ENCODE results near the gene ALDOA. TPM values are rescaled to one million over a fixed set of nuclear protein-coding genes. Genes with fewer than 3 reads are reported as not detected.

Gene ALDOA
- total and polyA plus RNA-seq, 9 of the 15 experiments (the other 6 are each of a cell fraction or from before 2014, with no cell fraction given) = 311 to 2,224 (median 1,293) TPM

DNA sequence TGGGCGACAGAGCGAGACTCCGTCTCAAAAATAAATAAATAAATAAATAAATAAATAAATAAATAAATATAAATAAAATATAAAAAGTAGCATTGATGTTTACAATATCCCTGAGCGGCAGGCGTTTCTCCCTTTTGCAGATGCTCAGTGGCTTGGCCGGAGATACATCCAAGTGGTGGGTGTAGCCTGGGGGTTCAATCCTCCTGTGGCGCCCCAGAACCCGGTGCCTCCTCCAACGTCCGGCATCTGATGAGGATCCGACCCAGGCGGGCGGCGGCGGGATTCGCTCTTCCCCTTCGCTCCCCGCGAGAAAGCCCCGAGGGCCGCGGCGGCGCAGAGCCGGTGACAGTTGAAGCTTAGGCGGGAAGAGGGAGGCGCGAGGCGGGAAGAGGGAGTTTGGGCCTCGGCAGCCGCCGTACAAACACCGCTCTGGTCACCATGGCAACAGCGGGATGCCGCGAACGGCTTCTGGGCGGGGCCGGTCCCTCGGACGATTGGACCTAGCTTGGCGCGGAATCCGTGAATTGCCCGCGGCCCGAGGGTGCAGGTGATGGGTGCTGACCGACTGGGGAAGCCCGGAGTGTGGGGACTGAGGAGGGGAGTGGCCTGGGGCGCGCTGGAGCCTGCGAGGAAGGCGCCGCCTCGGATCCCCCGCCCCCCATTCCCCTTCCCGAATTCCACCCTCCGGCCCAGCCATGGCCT is 12.7 kb upstream of the ALDOA start (continued):
- TF ChIP-seq, protein P1, sequence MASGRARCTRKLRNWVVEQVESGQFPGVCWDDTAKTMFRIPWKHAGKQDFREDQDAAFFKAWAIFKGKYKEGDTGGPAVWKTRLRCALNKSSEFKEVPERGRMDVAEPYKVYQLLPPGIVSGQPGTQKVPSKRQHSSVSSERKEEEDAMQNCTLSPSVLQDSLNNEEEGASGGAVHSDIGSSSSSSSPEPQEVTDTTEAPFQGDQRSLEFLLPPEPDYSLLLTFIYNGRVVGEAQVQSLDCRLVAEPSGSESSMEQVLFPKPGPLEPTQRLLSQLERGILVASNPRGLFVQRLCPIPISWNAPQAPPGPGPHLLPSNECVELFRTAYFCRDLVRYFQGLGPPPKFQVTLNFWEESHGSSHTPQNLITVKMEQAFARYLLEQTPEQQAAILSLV (tag; IDR thresholded peaks at IDR 0.05) = no peak
- TF ChIP-seq NFIX (CRISPR knock-in tag; IDR thresholded peaks at IDR 0.05; ENCODE audit: low read depth) (no peak), ZNF121 (CRISPR knock-in tag; conservative IDR thresholded peaks at IDR 0.05) (no peak), FOXK1 (CRISPR knock-in tag; IDR thresholded peaks at IDR 0.05; ENCODE audit: borderline replicate concordance) (no peak), ZBTB17 (CRISPR knock-in tag; IDR thresholded peaks at IDR 0.05) (0 out of 2 replicates have a peak, but pooled peaks have one; percentile 37), NBN (IDR thresholded peaks at IDR 0.05; ENCODE audit: low read depth) (peak; percentile 53; the same call in 1 of the 2 replicates), TBP (optimal IDR thresholded peaks at IDR 0.05; ENCODE audit: low read depth, low read length) (peak; percentile 46), KAT8 (IDR thresholded peaks at IDR 0.05; ENCODE audit: low read depth) (no peak), IRF2 (CRISPR knock-in tag; IDR thresholded peaks at IDR 0.05) (no peak), TOE1 (IDR thresholded peaks at IDR 0.05; ENCODE audit: borderline replicate concordance) (peak; percentile 90), TOE1 (CRISPR knock-in tag; IDR thresholded peaks at IDR 0.05; ENCODE audit: borderline replicate concordance, low read depth) (no peak), IFI16 (CRISPR knock-in tag; IDR thresholded peaks at IDR 0.05) (no peak), ZNF174 (CRISPR knock-in tag; IDR thresholded peaks at IDR 0.05) (no peak), HEY1 (CRISPR knock-in tag; IDR thresholded peaks at IDR 0.05; ENCODE audit: borderline replicate concordance) (no peak), ZNF175 (CRISPR knock-in tag; IDR thresholded peaks at IDR 0.05; ENCODE audit: low read depth) (no peak), TEAD2 (tag; IDR thresholded peaks at IDR 0.05) (no peak)
- TF ChIP-seq, protein P2, sequence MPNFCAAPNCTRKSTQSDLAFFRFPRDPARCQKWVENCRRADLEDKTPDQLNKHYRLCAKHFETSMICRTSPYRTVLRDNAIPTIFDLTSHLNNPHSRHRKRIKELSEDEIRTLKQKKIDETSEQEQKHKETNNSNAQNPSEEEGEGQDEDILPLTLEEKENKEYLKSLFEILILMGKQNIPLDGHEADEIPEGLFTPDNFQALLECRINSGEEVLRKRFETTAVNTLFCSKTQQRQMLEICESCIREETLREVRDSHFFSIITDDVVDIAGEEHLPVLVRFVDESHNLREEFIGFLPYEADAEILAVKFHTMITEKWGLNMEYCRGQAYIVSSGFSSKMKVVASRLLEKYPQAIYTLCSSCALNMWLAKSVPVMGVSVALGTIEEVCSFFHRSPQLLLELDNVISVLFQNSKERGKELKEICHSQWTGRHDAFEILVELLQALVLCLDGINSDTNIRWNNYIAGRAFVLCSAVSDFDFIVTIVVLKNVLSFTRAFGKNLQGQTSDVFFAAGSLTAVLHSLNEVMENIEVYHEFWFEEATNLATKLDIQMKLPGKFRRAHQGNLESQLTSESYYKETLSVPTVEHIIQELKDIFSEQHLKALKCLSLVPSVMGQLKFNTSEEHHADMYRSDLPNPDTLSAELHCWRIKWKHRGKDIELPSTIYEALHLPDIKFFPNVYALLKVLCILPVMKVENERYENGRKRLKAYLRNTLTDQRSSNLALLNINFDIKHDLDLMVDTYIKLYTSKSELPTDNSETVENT (CRISPR knock-in tag; IDR thresholded peaks at IDR 0.05) = no peak
- TF ChIP-seq, protein P3, sequence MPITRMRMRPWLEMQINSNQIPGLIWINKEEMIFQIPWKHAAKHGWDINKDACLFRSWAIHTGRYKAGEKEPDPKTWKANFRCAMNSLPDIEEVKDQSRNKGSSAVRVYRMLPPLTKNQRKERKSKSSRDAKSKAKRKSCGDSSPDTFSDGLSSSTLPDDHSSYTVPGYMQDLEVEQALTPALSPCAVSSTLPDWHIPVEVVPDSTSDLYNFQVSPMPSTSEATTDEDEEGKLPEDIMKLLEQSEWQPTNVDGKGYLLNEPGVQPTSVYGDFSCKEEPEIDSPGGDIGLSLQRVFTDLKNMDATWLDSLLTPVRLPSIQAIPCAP (CRISPR knock-in tag; IDR thresholded peaks at IDR 0.05; ENCODE audit: borderline replicate concordance) = no peak
- TF ChIP-seq, protein P4, sequence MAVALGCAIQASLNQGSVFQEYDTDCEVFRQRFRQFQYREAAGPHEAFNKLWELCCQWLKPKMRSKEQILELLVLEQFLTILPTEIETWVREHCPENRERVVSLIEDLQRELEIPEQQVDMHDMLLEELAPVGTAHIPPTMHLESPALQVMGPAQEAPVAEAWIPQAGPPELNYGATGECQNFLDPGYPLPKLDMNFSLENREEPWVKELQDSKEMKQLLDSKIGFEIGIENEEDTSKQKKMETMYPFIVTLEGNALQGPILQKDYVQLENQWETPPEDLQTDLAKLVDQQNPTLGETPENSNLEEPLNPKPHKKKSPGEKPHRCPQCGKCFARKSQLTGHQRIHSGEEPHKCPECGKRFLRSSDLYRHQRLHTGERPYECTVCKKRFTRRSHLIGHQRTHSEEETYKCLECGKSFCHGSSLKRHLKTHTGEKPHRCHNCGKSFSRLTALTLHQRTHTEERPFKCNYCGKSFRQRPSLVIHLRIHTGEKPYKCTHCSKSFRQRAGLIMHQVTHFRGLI (CRISPR knock-in tag; IDR thresholded peaks at IDR 0.05) = no peak
- TF ChIP-seq, protein P5, sequence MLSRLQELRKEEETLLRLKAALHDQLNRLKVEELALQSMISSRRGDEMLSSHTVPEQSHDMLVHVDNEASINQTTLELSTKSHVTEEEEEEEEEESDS (CRISPR knock-in tag; IDR thresholded peaks at IDR 0.05) = no peak
- TF ChIP-seq, protein P6, sequence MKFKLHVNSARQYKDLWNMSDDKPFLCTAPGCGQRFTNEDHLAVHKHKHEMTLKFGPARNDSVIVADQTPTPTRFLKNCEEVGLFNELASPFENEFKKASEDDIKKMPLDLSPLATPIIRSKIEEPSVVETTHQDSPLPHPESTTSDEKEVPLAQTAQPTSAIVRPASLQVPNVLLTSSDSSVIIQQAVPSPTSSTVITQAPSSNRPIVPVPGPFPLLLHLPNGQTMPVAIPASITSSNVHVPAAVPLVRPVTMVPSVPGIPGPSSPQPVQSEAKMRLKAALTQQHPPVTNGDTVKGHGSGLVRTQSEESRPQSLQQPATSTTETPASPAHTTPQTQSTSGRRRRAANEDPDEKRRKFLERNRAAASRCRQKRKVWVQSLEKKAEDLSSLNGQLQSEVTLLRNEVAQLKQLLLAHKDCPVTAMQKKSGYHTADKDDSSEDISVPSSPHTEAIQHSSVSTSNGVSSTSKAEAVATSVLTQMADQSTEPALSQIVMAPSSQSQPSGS (CRISPR knock-in tag; IDR thresholded peaks at IDR 0.05) = no peak

All from K562 (cell line).